HG02763 (cell line): ENCODE data around the gene SENP1.

Experiments
- ATAC-seq: cut with Tn5 transposase; IDR thresholded peaks from one replicate; pipeline ENCODE4 v1.9.1; 2021; ENCODE audit warnings: mild to moderate bottlenecking, moderate library complexity; ENCODE audit not compliant: unreplicated experiment

SENP1 gene

DNA sequence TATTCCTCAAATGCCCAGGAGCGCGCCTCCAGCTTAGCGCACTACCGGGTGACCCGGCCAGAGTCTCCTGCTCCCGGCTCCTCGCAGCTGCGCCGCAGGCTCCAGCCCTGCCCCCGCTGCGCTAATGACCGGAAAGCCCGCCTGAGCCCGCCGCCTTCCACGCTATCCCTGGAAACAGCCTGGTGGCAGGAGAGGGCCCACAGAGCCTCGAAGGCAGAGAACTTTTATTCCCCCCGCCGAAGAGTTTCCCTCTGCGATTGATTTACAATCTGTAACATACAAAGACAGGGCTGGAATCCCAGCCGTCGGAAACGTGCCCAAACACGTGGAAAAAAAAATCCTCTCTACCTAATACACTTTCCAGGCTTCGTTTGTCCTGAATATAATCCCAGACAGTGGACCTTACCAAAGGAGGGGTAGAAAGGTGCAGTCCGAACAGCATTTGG lies 103.1 kb downstream of the SENP1 start:
- ATAC-seq = no peak

DNA sequence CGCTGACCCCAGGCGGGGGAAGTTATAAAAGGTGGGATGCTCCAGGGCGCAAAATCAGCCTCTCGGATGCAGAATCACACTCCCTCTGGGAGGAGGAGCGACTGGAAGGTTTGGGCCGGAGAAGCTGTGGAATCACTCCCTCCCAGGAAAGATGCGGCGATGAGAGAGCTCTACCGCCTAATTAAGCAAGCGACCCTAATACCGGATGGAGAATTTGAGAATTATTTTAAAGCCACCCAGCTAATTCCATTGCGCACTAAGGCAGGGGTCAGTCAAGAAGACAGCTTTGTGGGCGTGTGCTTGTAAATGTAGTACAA lies 103.5 kb downstream of the SENP1 start:
- ATAC-seq = no peak

DNA sequence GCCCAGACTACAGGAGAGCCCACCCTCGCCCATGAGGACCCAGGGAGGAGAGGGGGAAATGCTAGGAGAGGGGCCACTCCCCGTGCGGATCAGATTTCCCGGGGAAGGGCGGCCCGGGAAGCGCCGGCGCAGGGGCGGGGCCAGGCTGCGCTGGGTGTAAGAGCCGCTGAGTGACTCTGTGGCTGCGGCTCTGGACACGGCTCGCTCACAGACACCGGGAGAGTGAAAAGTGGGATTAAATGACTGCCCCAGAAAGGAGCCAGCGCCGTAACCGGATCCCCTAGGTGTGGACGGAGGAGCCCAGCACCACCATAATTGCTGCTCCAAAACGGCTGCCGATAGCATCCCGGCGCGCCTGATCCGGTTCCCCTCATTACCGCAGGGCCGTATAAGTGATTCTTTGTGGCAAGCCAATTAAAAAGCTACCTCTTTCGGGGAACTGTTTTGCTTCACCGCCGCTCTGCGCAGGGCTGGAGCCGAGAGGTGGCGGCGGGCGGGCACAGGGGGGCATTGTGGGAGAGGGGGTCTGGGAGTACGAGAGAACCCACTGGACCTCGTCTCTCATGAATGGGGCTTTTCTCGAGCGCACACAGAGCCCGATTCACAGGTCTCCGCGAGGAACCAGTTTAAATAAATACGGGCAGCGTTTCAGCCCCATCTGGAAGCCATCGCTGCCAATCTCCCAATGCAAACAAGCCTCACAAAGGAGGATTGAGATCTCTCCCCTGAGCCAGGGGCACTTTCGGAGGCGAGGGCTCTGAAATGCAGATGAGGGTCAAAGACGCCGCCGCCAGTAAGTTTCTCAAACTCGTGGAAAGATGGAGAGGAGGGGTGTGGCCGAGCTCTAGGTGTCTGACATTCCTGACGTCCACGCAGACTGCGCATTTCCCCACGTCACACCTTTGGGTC lies 104.1 kb downstream of the SENP1 start:
- no peak for ATAC-seq

DNA sequence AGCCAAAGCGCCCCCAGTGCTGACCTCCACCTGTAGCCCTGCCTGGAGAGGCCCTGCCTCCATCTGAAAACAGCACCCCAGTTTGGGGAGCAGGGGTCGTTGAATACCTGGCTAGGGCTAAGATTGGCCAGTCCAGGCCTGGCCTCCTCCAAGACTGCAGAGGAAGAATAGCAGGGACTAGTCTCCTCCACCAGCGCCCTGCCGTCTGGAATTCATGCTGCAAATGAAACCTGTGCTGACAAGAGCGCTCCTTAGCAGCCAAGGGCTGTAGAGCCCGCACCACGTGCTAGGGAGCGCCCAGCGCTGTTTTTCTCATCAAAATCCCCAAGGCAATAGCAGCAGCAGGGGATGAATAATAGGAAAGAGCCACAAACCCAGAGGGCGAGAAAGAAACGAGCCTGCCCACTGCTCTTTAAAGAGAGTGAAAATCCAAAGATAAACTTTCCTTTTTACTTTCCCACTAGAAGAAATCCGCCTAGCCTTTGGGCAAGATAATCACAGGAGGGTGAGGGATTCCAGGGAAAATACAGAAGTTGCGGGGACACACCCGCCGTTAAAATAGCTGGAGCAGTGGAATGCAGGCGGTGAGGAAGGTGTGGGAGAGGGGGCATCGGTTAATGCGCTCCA lies 104.9 kb downstream of the SENP1 start:
- no peak for ATAC-seq

DNA sequence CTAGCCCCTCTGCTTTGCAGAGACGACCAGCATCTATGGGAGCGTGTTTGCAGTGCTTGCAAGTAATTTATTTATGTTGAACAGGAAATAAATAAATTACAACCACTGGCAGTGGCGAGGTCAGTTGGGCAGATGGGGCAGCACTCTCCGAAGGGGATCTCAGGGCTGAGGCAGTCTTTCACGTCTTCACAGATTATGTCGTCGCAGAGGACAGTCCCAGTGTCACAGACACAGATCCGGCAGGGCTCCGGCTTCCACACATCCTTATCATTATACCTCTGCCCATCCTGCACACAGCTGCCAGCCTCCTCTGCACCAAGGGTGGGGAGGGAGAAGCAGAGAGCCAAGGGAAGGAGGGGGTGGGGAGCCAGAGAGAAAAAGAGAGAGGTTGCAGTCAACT lies 106.1 kb downstream of the SENP1 start:
- ATAC-seq = no peak

DNA sequence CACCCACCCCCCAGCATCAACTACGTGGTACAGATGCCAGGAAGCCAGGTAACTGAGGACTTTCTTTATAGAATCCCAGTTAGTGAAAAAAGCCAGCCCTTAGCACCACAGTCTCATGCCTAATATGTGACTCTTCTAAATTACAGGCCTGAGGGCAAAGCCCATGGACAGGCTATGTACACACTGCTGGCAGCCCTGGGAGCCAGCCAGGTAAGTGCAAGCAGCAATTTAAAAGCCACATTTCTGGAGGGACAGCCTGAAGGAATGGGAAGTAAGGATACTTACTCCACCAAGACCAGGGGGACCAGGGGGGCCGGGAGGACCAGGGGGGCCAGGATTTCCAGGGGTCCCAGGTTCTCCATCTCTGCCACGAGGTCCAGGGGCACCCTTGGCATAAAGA lies 108.6 kb downstream of the SENP1 start:
- ATAC-seq = no peak

DNA sequence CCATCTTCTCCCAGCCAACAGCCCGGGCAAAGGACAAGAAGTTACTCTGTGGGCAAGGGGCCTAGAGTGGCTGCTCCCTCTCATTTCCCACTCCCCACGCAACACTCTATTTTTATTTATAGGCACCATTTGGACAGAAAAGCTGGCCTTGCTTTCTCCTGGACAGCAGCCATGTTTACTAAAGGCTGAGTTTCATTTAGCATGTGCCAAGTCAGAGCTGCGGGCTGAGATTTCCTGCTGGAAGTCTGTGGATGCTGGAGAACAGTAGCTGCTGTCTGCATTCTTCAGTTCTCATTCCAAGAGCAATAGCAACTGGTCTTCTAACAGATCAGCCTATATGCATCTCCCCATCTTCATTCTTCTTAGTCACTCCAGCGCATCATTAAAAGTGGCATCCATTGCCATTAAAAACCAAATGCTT lies 109.9 kb downstream of the SENP1 start:
- no peak for ATAC-seq

DNA sequence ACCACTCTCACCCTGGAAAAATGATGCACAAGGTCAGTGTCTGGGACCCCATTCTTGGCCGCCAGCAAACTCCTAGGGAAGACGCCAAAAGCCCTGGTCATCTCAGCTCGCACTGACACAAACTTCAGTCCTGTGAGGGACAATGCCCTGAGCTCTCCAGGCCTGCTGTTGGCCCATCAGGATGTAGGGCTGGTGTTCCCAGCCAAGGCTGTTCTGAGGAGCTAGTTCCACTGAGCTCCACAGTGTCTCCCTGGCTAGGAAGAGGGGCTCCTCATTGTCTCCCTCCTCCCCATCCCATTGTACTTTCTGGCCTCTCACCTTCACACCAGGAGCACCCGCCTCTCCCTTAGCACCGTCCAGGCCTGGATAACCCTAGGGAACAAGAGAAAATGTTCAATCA lies 112.4 kb downstream of the SENP1 start:
- ATAC-seq = no peak
